ENCODE data around the gene ZFP92.

Gene ZFP92

DNA sequence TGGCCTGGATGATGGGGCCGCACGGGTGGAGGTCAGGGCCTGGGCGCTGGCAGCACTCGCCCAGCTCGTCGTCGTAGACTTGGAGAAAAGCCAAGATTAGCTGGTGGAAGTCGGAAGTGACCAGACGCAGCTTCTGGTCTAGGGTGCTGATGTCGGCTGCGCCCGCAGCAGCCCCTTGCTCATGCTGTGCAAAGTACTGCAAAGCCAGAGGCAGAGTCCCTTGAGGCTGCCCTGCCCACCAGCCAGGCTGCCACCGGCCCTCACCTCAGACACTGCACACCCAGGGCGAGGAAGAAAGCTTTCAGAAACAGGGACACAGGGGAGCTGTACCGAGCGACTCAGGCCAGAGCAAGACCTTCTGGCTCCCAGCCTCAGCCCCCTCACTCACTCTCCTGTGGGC, 44.3 kb downstream of the ZFP92 start:
- Histone ChIP-seq H3K9ac (ENCODE audit: low read depth in 1 of 2, low read length in 2 of 2) (no peak overlapping the region), H3K4me1 (ENCODE audit: control insufficient read depth in 1 of 2, insufficient read depth in 2 of 2, low read length in 2 of 2) (no peaks in the 10 kb centered on the region), H3K27ac (ENCODE audit: low read depth, low read length) (no peak overlapping the region), H3K27me3 (ENCODE audit: control insufficient read depth in 1 of 2, insufficient read depth in 2 of 2, low read length in 2 of 2) (no peaks in the 10 kb centered on the region), H3K9me3 (ENCODE audit: control insufficient read depth in 1 of 2, low read length in 2 of 2) (no peaks in the 10 kb centered on the region), H3K36me3 (ENCODE audit: control insufficient read depth in 1 of 2, insufficient read depth in 2 of 2, low read length in 2 of 2) (peaks cover 4 to 12% of the 10 kb centered on the region in 2 donors), H3K4me3 (ENCODE audit: low read depth in 1 of 2, low read length in 2 of 2) (no peak overlapping the region)

GRCh38 chrX:153456161-153456560, 44.9 kb downstream of the ZFP92 start:
- H3K27ac ChIP-seq (ENCODE audit: low read depth, low read length), result no peak overlapping the region
- H3K36me3 ChIP-seq (ENCODE audit: control insufficient read depth in 1 of 2, insufficient read depth in 2 of 2, low read length in 2 of 2), result peaks cover 4 to 12% of the 10 kb centered on the region in 2 donors
- no peaks in the 10 kb centered on the region for H3K27me3 ChIP-seq (ENCODE audit: control insufficient read depth in 1 of 2, insufficient read depth in 2 of 2, low read length in 2 of 2)
- no peaks in the 10 kb centered on the region for H3K4me1 ChIP-seq (ENCODE audit: control insufficient read depth in 1 of 2, insufficient read depth in 2 of 2, low read length in 2 of 2)
- H3K4me3 ChIP-seq (ENCODE audit: low read depth in 1 of 2, low read length in 2 of 2), result no peak overlapping the region
- H3K9ac ChIP-seq (ENCODE audit: low read depth in 1 of 2, low read length in 2 of 2), result no peak overlapping the region
- no peaks in the 10 kb centered on the region for H3K9me3 ChIP-seq (ENCODE audit: control insufficient read depth in 1 of 2, low read length in 2 of 2)

DNA sequence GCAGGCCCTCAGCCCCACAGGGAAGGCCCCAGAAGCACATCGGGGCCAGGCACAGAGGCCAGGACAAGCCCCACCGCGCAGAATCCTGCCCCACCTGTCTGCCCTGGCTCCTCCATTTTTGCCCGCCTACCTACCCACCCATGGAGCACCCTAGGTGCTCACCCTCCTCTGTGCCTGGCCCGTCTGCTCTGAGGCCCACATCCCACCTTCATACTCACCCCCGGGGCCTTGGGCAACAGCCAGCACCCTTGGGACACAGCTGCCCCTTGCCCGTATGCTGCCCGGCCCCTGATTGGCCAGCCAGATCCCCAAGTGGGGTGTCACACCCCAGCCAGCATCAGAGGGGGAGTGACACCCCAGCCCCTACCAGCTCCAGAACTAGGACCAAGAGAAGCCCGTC, 45.4 kb downstream of the ZFP92 start:
- Histone ChIP-seq H3K36me3 (ENCODE audit: control insufficient read depth in 1 of 2, insufficient read depth in 2 of 2, low read length in 2 of 2) (peaks cover 4 to 12% of the 10 kb centered on the region in 2 donors), H3K4me1 (ENCODE audit: control insufficient read depth in 1 of 2, insufficient read depth in 2 of 2, low read length in 2 of 2) (no peaks in the 10 kb centered on the region), H3K9me3 (ENCODE audit: control insufficient read depth in 1 of 2, low read length in 2 of 2) (no peaks in the 10 kb centered on the region), H3K9ac (ENCODE audit: low read depth in 1 of 2, low read length in 2 of 2) (no peak overlapping the region), H3K4me3 (ENCODE audit: low read depth in 1 of 2, low read length in 2 of 2) (no peak overlapping the region), H3K27me3 (ENCODE audit: control insufficient read depth in 1 of 2, insufficient read depth in 2 of 2, low read length in 2 of 2) (no peaks in the 10 kb centered on the region), H3K27ac (ENCODE audit: low read depth, low read length) (no peak overlapping the region)

DNA sequence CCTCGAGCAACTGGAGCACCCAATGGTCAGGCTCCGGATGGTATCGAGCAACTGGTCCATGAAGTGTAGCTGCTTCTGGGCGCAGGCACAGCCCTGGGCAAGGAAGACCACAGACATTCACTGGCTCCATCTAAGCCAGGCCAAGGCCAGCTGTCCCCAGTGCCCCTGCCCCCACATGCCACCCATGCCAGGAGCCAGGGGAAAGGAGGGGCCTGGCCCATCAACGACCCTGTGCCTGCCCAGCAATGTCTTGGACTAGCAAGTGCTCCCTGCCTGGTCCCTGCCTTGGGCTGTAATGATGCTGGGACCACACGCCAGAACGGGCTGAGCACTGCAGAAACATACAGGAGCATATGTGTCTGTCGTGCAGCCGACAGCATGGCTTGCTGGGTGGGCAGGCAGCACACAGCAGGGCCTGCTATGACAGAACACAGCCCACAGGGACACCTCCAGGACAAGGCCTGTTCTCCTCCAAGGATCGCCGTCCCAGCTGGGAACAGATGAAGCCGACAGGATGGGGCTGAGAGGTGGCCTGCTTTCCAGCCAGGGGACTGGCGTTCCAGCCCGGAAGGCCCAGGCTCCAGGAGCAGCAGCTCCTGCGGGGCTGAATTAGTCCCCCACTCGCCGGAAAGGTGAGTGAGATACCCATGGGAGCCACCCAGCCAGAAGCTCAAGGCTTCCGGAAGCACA, 46.0 kb downstream of the ZFP92 start:
- Histone ChIP-seq H3K9ac (ENCODE audit: low read depth in 1 of 2, low read length in 2 of 2) (no peak overlapping the region), H3K36me3 (ENCODE audit: control insufficient read depth in 1 of 2, insufficient read depth in 2 of 2, low read length in 2 of 2) (peaks cover 4 to 12% of the 10 kb centered on the region in 2 donors), H3K4me3 (ENCODE audit: low read depth in 1 of 2, low read length in 2 of 2) (no peak overlapping the region), H3K27ac (ENCODE audit: low read depth, low read length) (no peak overlapping the region), H3K4me1 (ENCODE audit: control insufficient read depth in 1 of 2, insufficient read depth in 2 of 2, low read length in 2 of 2) (no peaks in the 10 kb centered on the region), H3K9me3 (ENCODE audit: control insufficient read depth in 1 of 2, low read length in 2 of 2) (no peaks in the 10 kb centered on the region), H3K27me3 (ENCODE audit: control insufficient read depth in 1 of 2, insufficient read depth in 2 of 2, low read length in 2 of 2) (no peaks in the 10 kb centered on the region)

GRCh38 chrX:153457827-153458466, 46.7 kb downstream of the ZFP92 start:
- Histone ChIP-seq H3K9me3 (ENCODE audit: control insufficient read depth in 1 of 2, low read length in 2 of 2) (no peaks in the 10 kb centered on the region), H3K4me3 (ENCODE audit: low read depth in 1 of 2, low read length in 2 of 2) (no peak overlapping the region), H3K9ac (ENCODE audit: low read depth in 1 of 2, low read length in 2 of 2) (no peak overlapping the region), H3K27me3 (ENCODE audit: control insufficient read depth in 1 of 2, insufficient read depth in 2 of 2, low read length in 2 of 2) (no peaks in the 10 kb centered on the region), H3K36me3 (ENCODE audit: control insufficient read depth in 1 of 2, insufficient read depth in 2 of 2, low read length in 2 of 2) (peaks cover 4 to 12% of the 10 kb centered on the region in 2 donors), H3K27ac (ENCODE audit: low read depth, low read length) (no peak overlapping the region), H3K4me1 (ENCODE audit: control insufficient read depth in 1 of 2, insufficient read depth in 2 of 2, low read length in 2 of 2) (no peaks in the 10 kb centered on the region)

GRCh38 chrX:153458476-153458875, 47.2 kb downstream of the ZFP92 start:
- H3K27ac ChIP-seq (ENCODE audit: low read depth, low read length), result no peak overlapping the region
- no peaks in the 10 kb centered on the region for H3K9me3 ChIP-seq (ENCODE audit: control insufficient read depth in 1 of 2, low read length in 2 of 2)
- H3K36me3 ChIP-seq (ENCODE audit: control insufficient read depth in 1 of 2, insufficient read depth in 2 of 2, low read length in 2 of 2), result peaks cover 4 to 12% of the 10 kb centered on the region in 2 donors
- H3K4me1 ChIP-seq (ENCODE audit: control insufficient read depth in 1 of 2, insufficient read depth in 2 of 2, low read length in 2 of 2), result no peaks in the 10 kb centered on the region
- no peak overlapping the region for H3K9ac ChIP-seq (ENCODE audit: low read depth in 1 of 2, low read length in 2 of 2)
- no peaks in the 10 kb centered on the region for H3K27me3 ChIP-seq (ENCODE audit: control insufficient read depth in 1 of 2, insufficient read depth in 2 of 2, low read length in 2 of 2)
- H3K4me3 ChIP-seq (ENCODE audit: low read depth in 1 of 2, low read length in 2 of 2), result no peak overlapping the region

GRCh38 chrX:153459986-153460385, 48.7 kb downstream of the ZFP92 start:
- H3K27ac ChIP-seq (ENCODE audit: low read depth, low read length), result no peak overlapping the region
- H3K4me3 ChIP-seq (ENCODE audit: low read depth in 1 of 2, low read length in 2 of 2), result no peak overlapping the region
- H3K9me3 ChIP-seq (ENCODE audit: control insufficient read depth in 1 of 2, low read length in 2 of 2), result no peaks in the 10 kb centered on the region
- no peak overlapping the region for H3K9ac ChIP-seq (ENCODE audit: low read depth in 1 of 2, low read length in 2 of 2)
- H3K4me1 ChIP-seq (ENCODE audit: control insufficient read depth in 1 of 2, insufficient read depth in 2 of 2, low read length in 2 of 2), result no peaks in the 10 kb centered on the region
- H3K27me3 ChIP-seq (ENCODE audit: control insufficient read depth in 1 of 2, insufficient read depth in 2 of 2, low read length in 2 of 2), result no peaks in the 10 kb centered on the region
- peaks cover 4 to 22% of the 10 kb centered on the region in 2 donors for H3K36me3 ChIP-seq (ENCODE audit: control insufficient read depth in 1 of 2, insufficient read depth in 2 of 2, low read length in 2 of 2)

- no peaks in the 10 kb centered on the region for H3K4me1 ChIP-seq (ENCODE audit: control insufficient read depth in 1 of 2, insufficient read depth in 2 of 2, low read length in 2 of 2)
- H3K36me3 ChIP-seq (ENCODE audit: control insufficient read depth in 1 of 2, insufficient read depth in 2 of 2, low read length in 2 of 2), result peaks cover 4 to 22% of the 10 kb centered on the region in 2 donors
- H3K27me3 ChIP-seq (ENCODE audit: control insufficient read depth in 1 of 2, insufficient read depth in 2 of 2, low read length in 2 of 2), result no peaks in the 10 kb centered on the region
- H3K27ac ChIP-seq (ENCODE audit: low read depth, low read length), result no peak overlapping the region
- H3K4me3 ChIP-seq (ENCODE audit: low read depth in 1 of 2, low read length in 2 of 2), result no peak overlapping the region
- H3K9ac ChIP-seq (ENCODE audit: low read depth in 1 of 2, low read length in 2 of 2), result no peak overlapping the region
- H3K9me3 ChIP-seq (ENCODE audit: control insufficient read depth in 1 of 2, low read length in 2 of 2), result no peaks in the 10 kb centered on the region
These were observed 49.6 kb downstream of the ZFP92 start for GRCh38 chrX:153460826-153461225.

Measured in duodenal mucosa (tissue), 2 donors.